Islet of Langerhans (tissue), 1 donor: ENCODE results near the gene SYNPO.

Experiments
- FAIRE-seq: peaks from one replicate; lab custom pipeline; 2011; peaks lifted over from hg19 to GRCh38; lab: Jason Lieb, UNC

SYNPO gene

DNA sequence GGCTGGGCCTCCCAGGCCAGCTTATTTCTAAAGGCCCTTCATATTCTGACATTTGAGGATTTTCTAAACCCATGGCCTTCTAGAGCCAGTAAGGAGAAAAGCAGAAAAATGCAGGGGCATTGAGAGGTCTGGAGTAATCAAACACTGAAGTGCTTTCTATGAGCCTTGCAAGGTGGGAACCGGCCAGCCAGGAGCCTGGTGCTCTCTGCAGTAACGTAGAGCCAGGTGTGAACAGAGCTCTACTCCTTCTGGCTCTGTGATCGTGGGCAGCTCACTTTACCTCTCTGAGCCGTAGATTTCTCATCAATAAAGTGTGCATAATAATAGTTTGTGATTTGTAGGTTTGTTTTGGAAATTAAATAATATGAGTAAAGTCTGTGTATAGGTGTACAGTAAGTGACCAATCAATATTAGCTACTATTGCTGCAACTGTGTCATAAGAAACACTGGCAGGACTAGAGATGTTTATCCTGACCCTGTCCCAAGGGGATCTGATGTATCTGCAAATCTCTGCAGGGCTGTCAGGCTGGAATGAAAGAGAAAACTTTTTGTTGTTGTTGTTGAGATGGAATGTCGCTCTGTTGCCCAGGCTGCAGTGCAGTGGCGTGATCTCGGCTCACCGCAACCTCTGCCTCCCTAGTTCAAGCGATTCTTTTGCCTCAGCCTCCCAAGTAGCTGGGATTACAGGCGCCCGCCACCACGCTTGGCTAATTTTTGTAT, 2.7 kb downstream of the SYNPO start:
- no peak for FAIRE-seq

DNA sequence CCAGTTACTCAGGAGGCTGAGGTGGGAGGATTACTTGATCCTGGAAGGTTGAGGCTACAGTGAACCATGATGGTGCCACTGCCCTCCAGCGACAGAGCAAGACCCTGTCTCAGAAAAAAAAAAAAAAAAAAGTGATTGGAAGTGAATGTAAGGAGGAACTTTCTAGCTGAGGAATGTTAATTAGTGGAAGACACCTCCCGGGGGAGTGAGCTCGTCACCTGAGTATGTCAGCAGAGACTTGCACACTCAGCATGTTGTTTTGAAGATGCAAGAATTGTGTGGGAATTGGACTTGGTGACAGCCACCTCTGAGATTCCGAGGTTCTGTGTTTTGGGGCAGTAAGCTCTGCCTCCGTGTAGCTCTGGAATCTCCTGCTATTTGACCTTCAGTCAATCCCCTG, 3.6 kb downstream of the SYNPO start:
- no peak for FAIRE-seq

DNA sequence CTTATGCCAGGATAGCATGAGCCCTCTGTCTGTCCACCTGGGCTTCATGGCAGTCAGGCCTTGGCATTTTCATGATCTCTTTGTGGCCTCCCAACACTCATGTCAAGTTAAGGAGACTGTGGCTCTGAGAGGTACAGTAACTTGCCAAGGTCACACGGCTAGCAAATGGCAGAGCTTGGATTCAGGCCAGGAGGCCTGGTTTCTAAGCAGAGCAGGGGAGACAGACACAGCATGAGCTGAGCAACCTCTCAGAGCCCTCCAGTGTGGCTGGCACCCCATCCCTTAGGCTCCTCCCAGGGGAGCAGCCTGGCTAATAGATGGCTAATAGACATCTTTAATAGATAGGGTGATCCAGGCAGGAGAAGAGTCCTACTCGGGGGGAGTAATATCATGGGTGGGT, 4.1 kb downstream of the SYNPO start:
- FAIRE-seq, result no peak

DNA sequence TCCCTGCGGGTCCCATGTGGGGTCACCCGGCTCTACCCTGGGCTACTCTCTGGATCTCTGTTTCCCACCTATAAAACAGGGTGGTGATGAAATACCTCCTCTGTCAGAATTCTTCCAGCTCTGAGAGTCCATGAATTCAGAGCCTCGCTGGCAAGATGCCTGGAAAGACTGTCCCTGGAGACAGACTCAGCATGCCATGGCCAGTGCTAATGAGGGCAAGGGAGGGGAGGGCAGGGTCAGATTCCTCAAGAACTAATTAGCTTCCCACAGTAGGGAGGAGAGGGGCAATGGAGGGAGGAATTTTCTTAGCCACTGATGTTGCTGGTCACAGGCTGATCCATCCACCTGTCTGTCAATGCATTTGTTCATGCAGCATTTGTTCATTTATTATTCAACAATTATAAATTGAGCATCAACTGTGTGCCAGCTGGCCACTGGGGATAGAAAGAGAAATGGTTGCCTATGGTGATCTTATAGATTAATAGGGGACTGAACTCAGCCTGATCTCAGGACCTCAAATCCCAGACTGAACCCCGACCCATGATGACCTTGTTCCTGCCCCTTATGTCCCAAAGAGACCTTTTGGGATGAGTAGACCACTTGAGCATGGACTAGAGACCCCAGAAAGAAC, 4.7 kb downstream of the SYNPO start:
- FAIRE-seq, result no peak

DNA sequence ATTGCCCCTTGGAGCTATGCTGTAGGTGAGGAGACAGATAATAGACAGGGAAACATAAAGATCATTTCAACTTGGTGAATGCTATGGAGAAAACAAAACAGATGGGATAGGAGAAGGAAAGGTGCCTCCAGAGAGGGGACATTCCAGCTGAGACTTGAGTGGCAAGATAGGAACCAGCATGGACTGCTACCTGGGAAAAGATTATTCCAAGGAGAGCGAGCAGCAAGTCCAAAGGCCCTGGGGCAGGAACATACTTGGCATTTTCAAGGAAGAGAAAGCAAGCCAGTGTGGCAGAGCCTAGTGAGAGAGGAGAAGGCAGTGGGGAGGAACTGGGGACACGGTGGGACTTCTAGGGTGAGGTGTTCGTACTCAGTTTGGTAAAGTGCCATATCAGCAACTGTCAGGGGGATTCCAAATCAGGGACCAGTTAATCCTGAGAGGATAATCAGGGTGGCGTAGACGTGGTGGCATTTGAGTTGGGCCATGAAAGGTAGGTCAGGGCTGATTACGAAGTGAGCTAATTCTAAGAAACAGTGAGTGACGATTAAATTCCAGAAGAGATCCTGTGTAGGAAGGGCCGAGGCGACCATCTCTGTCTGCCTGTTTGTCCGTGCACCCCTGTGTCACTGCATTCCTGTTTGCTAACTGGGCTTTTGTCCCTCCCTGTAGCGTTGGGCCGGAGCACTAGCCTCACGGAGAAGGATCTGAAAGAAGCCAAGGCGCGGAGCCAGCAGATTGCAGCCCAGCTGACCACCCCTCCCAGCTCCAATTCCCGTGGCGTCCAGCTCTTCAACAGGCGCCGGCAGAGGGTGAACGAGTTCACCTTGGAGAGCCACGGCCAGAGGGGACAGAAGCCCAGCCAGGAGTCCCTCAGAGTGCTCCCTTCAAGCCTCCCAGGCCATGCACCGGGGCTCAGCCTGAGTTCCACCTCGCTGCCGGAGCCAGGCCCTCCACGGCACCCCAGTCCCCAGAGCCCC, 7.1 kb downstream of the SYNPO start:
- no peak for FAIRE-seq

DNA sequence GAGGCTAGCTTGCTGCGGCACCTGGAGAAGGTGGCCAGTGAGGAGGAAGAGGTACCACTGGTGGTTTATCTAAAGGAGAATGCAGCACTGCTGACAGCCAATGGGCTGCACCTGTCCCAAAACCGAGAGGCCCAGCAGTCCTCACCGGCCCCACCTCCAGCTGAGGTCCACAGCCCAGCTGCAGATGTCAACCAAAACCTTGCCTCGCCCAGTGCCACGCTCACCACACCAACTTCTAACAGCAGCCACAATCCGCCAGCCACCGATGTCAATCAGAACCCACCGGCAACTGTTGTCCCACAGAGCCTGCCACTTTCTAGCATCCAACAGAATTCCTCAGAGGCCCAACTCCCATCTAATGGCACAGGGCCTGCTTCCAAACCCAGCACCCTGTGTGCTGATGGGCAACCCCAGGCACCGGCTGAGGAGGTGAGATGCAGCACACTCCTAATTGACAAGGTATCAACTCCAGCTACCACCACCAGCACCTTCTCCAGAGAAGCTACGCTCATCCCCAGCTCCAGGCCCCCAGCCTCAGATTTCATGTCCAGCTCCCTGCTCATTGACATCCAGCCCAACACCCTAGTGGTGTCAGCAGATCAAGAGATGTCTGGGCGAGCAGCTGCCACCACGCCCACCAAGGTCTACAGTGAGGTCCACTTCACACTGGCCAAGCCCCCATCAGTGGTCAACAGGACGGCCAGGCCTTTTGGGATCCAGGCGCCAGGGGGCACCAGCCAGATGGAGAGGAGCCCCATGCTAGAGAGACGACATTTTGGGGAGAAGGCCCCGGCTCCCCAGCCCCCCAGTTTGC, 8.0 kb downstream of the SYNPO start:
- FAIRE-seq, result no peak

DNA sequence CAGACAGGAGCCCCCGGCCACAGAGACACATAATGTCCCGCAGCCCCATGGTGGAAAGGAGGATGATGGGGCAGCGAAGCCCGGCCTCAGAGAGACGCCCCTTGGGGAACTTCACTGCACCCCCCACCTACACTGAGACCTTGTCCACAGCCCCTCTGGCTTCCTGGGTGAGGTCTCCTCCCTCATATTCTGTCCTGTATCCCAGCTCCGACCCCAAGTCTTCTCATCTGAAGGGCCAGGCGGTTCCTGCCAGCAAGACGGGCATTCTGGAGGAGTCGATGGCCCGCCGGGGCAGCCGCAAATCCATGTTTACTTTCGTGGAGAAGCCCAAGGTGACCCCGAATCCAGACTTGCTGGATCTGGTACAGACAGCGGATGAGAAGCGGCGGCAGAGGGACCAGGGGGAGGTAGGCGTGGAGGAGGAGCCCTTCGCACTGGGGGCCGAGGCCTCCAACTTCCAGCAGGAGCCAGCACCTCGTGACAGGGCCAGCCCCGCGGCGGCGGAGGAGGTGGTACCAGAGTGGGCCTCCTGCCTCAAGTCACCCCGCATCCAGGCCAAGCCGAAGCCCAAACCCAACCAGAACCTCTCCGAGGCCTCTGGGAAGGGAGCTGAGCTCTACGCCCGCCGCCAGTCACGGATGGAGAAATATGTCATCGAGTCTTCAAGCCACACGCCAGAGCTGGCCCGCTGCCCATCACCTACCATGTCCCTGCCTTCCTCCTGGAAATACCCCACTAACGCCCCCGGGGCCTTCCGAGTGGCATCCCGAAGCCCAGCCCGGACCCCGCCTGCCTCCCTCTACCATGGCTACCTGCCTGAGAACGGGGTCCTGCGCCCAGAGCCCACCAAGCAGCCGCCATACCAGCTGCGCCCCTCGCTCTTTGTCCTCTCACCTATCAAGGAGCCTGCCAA, 8.9 kb downstream of the SYNPO start:
- no peak for FAIRE-seq

DNA sequence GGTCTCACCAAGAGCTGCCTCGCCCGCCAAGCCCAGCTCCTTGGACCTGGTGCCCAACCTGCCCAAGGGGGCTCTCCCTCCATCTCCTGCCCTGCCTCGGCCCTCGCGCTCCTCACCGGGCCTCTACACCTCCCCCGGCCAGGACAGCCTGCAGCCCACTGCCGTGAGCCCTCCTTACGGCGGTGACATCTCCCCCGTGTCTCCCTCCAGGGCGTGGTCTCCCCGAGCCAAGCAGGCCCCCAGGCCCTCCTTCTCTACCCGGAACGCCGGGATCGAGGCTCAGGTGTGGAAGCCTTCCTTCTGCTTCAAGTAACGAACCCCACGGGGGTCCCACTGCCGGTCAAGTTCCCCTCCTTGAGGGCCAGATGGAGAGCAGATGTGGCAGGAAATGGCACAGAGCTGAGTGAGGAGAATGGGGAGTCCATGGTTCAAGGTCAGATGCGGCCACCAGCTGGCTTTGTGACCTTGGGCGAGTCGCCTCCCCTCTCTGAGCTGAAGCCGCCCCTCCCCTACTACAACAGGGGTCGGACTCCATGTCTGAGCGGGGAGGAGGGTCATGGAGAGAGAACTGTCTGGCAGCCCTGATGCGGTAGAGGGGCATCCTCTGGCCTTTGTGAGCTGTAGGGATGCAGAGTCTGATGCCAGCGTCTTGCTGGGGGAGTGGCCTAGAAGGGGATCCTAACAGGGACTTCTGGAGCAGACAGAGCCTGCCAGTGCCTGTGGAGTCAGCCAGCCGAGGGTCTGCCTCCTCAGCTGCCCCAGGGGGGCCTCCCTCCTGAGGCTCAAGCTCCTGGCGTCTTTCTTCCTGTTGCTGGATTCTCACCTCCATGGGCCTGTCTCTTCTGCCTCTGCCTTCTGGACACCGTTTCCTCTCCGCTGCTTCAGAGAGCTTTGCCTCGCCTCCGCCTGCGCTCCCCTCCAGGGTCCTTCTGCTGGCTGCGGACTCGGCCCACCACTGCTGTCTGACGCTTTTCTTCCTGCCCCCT, 9.9 kb downstream of the SYNPO start:
- FAIRE-seq, result no peak

DNA sequence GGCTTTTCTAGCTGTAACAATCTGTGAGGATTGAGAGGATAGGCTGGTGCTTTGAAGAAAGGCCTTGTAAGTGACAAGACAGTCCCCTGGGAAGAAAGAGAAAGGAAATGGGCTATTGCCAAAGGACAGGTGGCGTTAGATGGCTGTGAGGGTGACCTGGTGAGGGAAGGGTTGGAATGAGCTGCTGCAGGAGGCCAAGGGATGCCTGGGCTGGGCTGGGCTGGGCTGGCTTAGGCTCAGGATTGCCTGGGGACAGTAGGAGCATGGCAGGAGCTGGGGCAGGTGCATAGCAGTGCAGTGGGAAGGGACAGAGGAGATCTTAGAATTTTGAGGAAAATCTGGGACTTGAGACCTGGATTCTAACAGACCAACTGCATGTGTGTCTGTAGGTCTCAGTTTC, 10.9 kb downstream of the SYNPO start:
- no peak for FAIRE-seq

DNA sequence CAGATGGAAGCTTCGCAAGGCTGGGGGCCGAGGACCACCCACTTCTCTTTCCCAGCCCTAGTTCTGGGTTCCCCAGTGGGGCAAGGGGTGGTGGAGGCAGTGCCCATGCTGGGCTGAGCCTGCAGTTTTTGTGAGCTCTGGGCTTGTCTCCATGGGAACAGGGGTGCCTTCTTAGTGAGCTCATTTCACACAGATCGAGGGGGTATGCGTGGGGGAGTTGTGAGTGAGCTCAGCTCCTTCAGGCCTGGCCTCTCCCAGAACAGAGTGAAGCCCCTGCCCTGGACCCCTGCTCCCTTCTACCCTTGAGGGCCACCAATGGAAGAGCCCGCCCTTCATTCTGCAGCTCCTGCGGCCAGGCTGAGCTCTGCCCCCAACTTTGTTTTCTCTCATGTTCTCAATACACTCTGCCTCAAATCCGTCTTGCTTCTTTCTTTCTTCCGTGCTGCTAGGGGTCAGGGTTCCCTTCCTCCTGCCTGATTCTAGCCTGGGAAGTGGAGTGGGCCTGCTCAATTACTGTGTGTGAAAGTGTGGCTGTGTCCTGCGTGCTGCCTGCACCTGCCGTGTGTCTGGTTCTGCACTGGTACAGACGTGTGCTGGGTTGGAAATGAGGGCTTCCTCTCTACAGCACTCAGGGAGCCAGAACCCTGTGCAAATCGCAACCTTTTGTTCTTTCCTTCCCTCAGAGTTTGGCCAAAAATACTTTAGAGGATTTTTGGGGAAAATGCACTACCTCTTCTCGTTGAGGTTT, 11.6 kb downstream of the SYNPO start:
- no peak for FAIRE-seq

DNA sequence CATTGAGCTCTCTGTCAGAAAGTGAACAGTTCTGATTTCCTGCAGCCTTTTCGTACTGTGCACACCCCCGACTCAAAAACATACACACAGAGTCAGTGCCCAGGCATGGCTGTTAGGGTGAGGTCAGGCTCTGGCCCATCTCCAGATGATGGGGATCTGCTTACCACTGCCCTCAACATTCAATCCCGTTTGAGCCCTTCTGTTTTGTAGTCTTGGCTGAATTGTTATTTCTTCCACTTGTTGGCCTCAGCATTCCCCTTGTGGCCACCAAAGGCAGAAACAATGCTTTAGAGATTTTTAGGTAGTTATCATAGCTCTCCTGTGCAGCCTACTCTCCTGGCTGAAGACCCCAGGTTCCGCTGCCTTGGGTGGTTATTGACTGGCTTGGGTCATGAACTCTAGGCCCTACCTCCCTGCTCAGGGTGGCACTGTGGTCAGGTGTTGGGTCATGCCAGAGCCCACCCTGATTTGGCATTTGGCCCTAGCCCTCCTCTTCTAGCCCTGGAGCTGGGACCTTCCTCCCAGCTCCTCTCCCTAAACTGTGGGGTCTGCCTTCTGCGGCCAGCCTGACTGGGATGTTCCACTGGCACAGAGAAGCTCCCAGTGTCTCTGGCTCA, 12.8 kb downstream of the SYNPO start:
- FAIRE-seq, result no peak

DNA sequence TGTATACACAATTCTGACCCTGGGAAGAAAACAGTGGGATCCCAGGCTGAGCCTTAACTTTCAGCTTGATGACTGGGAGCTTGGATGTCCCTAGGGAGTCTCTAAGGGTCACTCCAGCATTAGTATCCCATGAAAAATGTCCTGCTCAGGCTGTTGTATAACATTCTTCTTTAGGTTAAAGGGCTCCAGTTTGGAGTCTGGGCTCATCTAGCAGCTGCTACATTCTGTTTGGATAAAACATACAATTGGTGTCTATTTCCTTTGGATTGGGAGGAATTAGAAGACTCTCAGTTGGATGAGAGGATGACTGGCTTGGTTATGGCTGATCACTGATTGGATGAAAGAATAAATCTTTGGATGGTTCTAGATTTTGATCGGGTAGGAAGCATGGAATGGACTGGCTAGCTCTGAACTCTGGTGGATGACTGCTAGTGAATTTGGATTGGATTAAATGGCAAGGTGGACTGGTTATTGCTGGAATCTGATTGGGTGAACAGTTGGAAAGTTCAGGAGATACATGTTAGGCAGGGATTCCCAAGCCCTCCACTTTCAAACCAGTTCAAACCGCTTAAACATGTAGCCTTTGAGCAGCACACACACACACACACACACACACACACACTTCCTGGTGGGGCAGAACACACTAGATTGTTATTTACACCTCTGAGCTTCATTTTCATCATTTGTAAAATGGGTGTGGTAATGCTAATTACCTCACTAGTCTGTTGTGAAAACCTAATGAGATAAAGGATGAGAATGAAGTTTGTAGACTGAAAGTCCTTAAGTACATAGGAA, 13.5 kb downstream of the SYNPO start:
- no peak for FAIRE-seq

DNA sequence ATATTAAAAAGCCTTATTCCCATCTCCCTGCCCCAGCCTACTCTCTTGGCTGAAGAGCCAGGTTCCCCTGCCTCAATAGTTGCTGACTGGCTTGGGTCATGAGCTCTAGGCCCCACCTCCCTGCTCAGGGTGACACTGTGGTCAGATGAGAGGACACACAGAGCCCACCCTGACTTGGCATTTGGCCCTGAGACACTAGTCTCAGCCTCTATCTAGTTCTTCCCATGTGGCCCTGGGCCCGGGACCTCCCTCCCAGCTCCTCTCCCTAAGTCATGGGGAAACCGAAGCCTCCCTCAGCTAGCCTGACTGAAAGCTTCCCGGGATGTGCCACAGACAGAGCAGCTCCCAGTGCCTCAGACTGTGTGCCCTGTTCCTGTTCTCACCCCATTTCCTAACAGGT, 14.8 kb downstream of the SYNPO start:
- FAIRE-seq, result no peak

DNA sequence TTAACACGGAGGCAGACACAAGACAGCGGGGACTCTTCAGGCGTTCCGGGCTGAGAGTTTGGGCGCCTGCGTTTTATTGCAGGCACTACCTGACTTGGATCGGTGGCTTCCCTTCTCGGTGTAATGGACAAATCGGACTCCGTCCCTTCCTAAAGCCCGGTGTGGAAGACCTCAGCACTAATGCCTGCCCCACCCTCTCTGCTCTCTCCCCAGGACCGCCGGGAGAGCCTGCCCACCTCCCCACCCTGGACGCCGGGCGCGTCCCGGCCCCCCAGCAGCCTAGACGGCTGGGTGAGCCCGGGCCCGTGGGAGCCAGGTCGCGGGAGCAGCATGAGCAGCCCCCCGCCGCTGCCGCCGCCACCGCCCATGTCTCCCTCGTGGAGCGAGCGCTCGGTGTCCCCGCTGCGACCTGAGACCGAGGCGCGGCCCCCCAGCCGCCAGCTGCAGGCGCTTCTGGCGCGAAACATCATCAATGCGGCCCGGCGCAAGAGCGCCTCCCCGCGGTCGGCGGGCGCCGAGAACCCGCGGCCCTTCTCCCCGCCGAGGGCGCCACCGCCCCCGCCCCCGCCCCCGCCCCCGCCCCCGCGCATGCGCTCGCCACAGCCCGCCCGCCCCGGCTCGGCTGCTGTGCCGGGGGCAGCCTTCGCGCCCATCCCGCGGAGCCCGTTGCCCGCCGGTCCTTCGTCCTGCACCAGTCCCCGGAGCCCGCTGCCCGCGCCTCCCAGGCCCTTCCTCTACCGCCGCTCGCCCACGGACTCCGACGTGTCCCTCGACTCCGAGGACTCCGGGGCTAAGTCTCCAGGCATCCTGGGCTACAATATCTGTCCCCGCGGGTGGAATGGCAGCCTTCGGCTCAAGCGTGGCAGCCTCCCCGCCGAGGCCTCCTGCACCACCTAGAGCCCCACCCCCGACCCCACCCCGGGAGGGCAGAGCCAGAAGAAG, 16.0 kb downstream of the SYNPO start:
- FAIRE-seq, result no peak

DNA sequence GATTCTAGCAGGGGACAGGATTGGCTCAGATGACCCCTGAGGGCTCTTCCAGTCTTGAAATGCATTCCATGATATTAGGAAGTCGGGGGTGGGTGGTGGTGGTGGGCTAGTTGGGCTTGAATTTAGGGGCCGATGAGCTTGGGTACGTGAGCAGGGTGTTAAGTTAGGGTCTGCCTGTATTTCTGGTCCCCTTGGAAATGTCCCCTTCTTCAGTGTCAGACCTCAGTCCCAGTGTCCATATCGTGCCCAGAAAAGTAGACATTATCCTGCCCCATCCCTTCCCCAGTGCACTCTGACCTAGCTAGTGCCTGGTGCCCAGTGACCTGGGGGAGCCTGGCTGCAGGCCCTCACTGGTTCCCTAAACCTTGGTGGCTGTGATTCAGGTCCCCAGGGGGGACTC, 17.7 kb downstream of the SYNPO start:
- no peak for FAIRE-seq

DNA sequence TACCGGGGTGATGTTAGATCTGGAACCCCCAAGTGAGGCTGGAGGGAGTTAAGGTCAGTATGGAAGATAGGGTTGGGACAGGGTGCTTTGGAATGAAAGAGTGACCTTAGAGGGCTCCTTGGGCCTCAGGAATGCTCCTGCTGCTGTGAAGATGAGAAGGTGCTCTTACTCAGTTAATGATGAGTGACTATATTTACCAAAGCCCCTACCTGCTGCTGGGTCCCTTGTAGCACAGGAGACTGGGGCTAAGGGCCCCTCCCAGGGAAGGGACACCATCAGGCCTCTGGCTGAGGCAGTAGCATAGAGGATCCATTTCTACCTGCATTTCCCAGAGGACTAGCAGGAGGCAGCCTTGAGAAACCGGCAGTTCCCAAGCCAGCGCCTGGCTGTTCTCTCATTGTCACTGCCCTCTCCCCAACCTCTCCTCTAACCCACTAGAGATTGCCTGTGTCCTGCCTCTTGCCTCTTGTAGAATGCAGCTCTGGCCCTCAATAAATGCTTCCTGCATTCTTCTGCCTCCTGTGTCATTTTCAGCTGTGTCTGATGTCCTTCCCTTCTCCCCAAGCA, 18.3 kb downstream of the SYNPO start:
- FAIRE-seq, result no peak
